Endothelial cell of umbilical vein (primary cell): ENCODE results near the gene ZSWIM5. TPM values are rescaled to one million over a fixed set of nuclear protein-coding genes. Genes with fewer than 3 reads are reported as not detected.

ENCODE experiments used
- BruUV-seq: library from RNA; stranded (reverse); fragments of 400-500 nt; replicated peaks from 2 replicates; lab custom pipeline; 2021; lab: Mats Ljungman, UMichigan
- CTCF ChIA-PET: fragments of 300-600, 350-600 bp; sonication (Branson Sonifier 250); formaldehyde crosslinking; loops from one replicate; lab custom pipeline; 2021; ENCODE audit warnings: antibody characterized with exemption, inconsistent platforms; lab: Charles Lee
- POLR2A ChIA-PET: fragments of 300-600, 350-600 bp; sonication (Branson Sonifier 250); formaldehyde crosslinking; loops from one replicate; lab custom pipeline; 2021; ENCODE audit warnings: antibody characterized with exemption, inconsistent platforms; lab: Charles Lee
- DNase-seq: peaks from one replicate; pipeline ENCODE4 v3.0.0-alpha.2; 2011; ENCODE audit warnings: low read depth, low spot score
- FAIRE-seq: peaks from 2 replicates; lab custom pipeline; 2011; peaks lifted over from hg19 to GRCh38; lab: Jason Lieb, UNC
- H2AFZ ChIP-seq: 2 replicates; pipeline ENCODE4 v1.6.0; 2012; ENCODE audit warnings: low read depth, low read length, control low read depth, inconsistent platforms
- H3K27ac ChIP-seq: 2 replicates; pipeline ENCODE4 v1.5.1; 2011; ENCODE audit warnings: low read depth, mild to moderate bottlenecking, control low read depth, low read length, moderate library complexity; ENCODE audit not compliant: insufficient read depth
- H3K27me3 ChIP-seq, 2 experiments: 2 replicates each; pipeline versions ENCODE4 v1.6.0 to v1.6.1; 2011; ENCODE audit warnings: low read length in 2 of 2, mixed read lengths in 1 of 2; ENCODE audit not compliant: control insufficient read depth in 2 of 2, insufficient read depth in 2 of 2
- H3K36me3 ChIP-seq, 2 experiments: 2 replicates in 1 of 2; 3 replicates in 1 of 2; pipeline ENCODE4 v1.5.1; 2011; ENCODE audit warnings: low read length in 2 of 2, mild to moderate bottlenecking in 1 of 2, moderate library complexity in 1 of 2; ENCODE audit not compliant: control insufficient read depth in 2 of 2, insufficient read depth in 2 of 2; ENCODE audit errors: extremely low read depth in 1 of 2
- H3K4me1 ChIP-seq: 3 replicates; pipeline ENCODE4 v1.5.1; 2011; ENCODE audit warnings: mild to moderate bottlenecking, low read length; ENCODE audit not compliant: control insufficient read depth, insufficient read depth; ENCODE audit errors: extremely low read depth
- H3K4me2 ChIP-seq: 2 replicates; pipeline ENCODE4 v1.6.1; 2011; ENCODE audit warnings: low read length, control low read depth, mixed read lengths; ENCODE audit not compliant: insufficient read depth
- H3K4me3 ChIP-seq, 3 experiments: fragments of 200-600 bp in 1 of 3; sonication (generic), shearing (Covaris generic) in 1 of 3; replicated peaks in 1 of 3; 2 replicates each; pipeline ENCODE4 v1.5.1; 2011 to 2016; ENCODE audit warnings: control low read depth in 3 of 3, low read length in 3 of 3, mild to moderate bottlenecking in 2 of 3, inconsistent platforms in 1 of 3, low read depth in 1 of 3, moderate library complexity in 1 of 3; ENCODE audit not compliant: insufficient read depth in 1 of 3
- H3K79me2 ChIP-seq: 2 replicates; pipeline ENCODE4 v1.6.0; 2012; ENCODE audit warnings: low read length, inconsistent platforms; ENCODE audit not compliant: control insufficient read depth, insufficient read depth
- H3K9ac ChIP-seq: replicated peaks from 2 replicates; pipeline ENCODE3; 2011; ENCODE audit warnings: low read length, control low read depth; ENCODE audit not compliant: insufficient read depth; ENCODE audit errors: extremely low read depth
- H3K9me1 ChIP-seq: replicated peaks from 3 replicates; pipeline ENCODE4 v1.6.0; 2011; ENCODE audit warnings: mild to moderate bottlenecking, low read length; ENCODE audit not compliant: control insufficient read depth, insufficient read depth; ENCODE audit errors: extremely low read depth
- H3K9me3 ChIP-seq: replicated peaks from 2 replicates; pipeline ENCODE4 v1.5.1; 2012; ENCODE audit warnings: low read length, inconsistent platforms; ENCODE audit not compliant: control insufficient read depth, insufficient read depth
- H4K20me1 ChIP-seq: replicated peaks from 2 replicates; pipeline ENCODE3; 2011; ENCODE audit warnings: mild to moderate bottlenecking, low read length; ENCODE audit not compliant: control insufficient read depth, insufficient read depth; ENCODE audit errors: extremely low read depth
- CTCF ChIP-seq, 2 donors: IDR thresholded peaks; 1 replicate in 1 of 2; 2 replicates in 1 of 2; pipeline ENCODE4 v1.5.1; 2011; ENCODE audit warnings: low read length in 2 of 2, mild to moderate bottlenecking in 2 of 2, moderate library complexity in 2 of 2, control low read depth in 1 of 2, inconsistent platforms in 1 of 2, low read depth in 1 of 2; ENCODE audit not compliant: insufficient read depth in 1 of 2; ENCODE audit errors: extremely low read depth in 1 of 2
- EZH2 ChIP-seq: IDR thresholded peaks from 2 replicates; pipeline ENCODE4 v1.6.1; 2012; ENCODE audit warnings: borderline replicate concordance, low read depth, mild to moderate bottlenecking, moderate library complexity, low read length, inconsistent platforms; ENCODE audit not compliant: severe bottlenecking
- FOS ChIP-seq: IDR thresholded peaks from 2 replicates; pipeline ENCODE4 v1.6.1; 2011; ENCODE audit warnings: mild to moderate bottlenecking, low read length, moderate library complexity, borderline replicate concordance; ENCODE audit not compliant: insufficient read depth
- GATA2 ChIP-seq: IDR thresholded peaks from 2 replicates; pipeline ENCODE4 v1.7.0; 2011; ENCODE audit warnings: low read depth, mild to moderate bottlenecking, moderate library complexity, mixed read lengths, low read length; ENCODE audit not compliant: insufficient read length, insufficient read depth
- JUN ChIP-seq: IDR thresholded peaks from 2 replicates; pipeline ENCODE4 v1.6.1; 2011; ENCODE audit warnings: borderline replicate concordance, low read depth; ENCODE audit not compliant: insufficient read length, insufficient read depth
- MAX ChIP-seq: IDR thresholded peaks from 2 replicates; pipeline ENCODE4 v1.6.1; 2011; ENCODE audit not compliant: insufficient read depth, insufficient read length
- MYC ChIP-seq: IDR thresholded peaks from one replicate; pipeline ENCODE4 v1.6.1; 2011; ENCODE audit warnings: mild to moderate bottlenecking, low read depth, low read length
- POLR2A ChIP-seq: IDR thresholded peaks from 2 replicates; pipeline ENCODE4 v1.6.1; 2012; ENCODE audit warnings: low read depth, mild to moderate bottlenecking, control low read depth, low read length
- POLR2AphosphoS5 ChIP-seq: IDR thresholded peaks from 2 replicates; pipeline ENCODE4 v1.6.1; 2012; ENCODE audit warnings: low read depth, mild to moderate bottlenecking, control low read depth, low read length, moderate library complexity; ENCODE audit not compliant: insufficient read depth
- dilution Hi-C: fragments of 300-500 bp; cut with MboI; formaldehyde crosslinking; loops from one replicate; pipeline ENCODE4 v1.15.0; 2019; ENCODE audit warnings: low sequenced_read_pairs; ENCODE audit not compliant: extremely low pct_ligation_motif_present
- intact Hi-C: fragments of 100-400 bp; cut with micrococcal nuclease; formaldehyde crosslinking; loops from one replicate; pipeline ENCODE4 v1.10.0; 2022
- polyA plus RNA-seq, 4 experiments: library from polyadenylated mRNA; depleted of rRNA in 3 of 4; stranded (reverse) in 3 of 4; unstranded in 1 of 4; fragments of >200 nt; gene quantifications; 2 replicates each; pipeline versions ENCODE4 v1.2.1 to v1.2.3, GENCODE V29; 2011 to 2012; ENCODE audit warnings: missing spikeins in 1 of 4
- total RNA-seq: library from RNA; stranded (reverse); gene quantifications from 2 replicates; pipeline ENCODE4 v1.2.3, GENCODE V29; 2021

ZSWIM5 gene
- total and polyA plus RNA-seq, 2 donors (not counting 3 experiments of a cell fraction or from before 2014, with no cell fraction given): 1.6 to 4.3 TPM

GRCh38 chr1:45243476-45244343, 37.3 kb upstream of the ZSWIM5 start:
- Histone ChIP-seq H3K27me3 (no peaks in the 10 kb centered on the region), H3K9me3 (peaks cover 2% of the 10 kb centered on the region), H4K20me1 (no peaks in the 10 kb centered on the region), H3K4me3 (no peak overlapping the region), H3K27ac (no peak overlapping the region), H3K9me1 (no peaks in the 10 kb centered on the region), H3K4me2 (no peak overlapping the region), H3K9ac (no peak overlapping the region), H2AFZ (no peak overlapping the region), H3K79me2 (no peaks in the 10 kb centered on the region), H3K4me1 (peaks cover 14% of the 10 kb centered on the region), H3K36me3 (no peaks in the 10 kb centered on the region)
- TF ChIP-seq MAX (no peak), FOS (no peak), MYC (no peak), EZH2 (no peak), JUN (no peak), GATA2 (no peak), POLR2AphosphoS5 (no peak), POLR2A (no peak), CTCF (IDR thresholded peaks at IDR 0.05; ENCODE audit: extremely low read depth in 1 of 2, insufficient read depth in 1 of 2, low read depth in 1 of 2, low read length in 2 of 2) (no peak)
- dilution Hi-C loops: no loop called here
- no peak for FAIRE-seq
- intact Hi-C loops: no loop called here
- POLR2A ChIA-PET: no interaction called here
- BruUV-seq: no TSS peak
- no peak for DNase-seq
- CTCF ChIA-PET: interaction anchor here (0.6 kb wide), 1 partner anchor 469 kb away, joined by 3 read pairs; no protein-coding TSS in a partner anchor
